Thymus (tissue), 14 donors: ENCODE data around the gene ZNF446. TPM values are rescaled to one million over a fixed set of nuclear protein-coding genes. Genes with fewer than 3 reads are reported as not detected.
"Not testable (repeated sequence)": the region's sequence is repeated elsewhere in the genome, so short reads cannot be mapped to it uniquely, and the experiment has no call there.

Source experiments
- DNase-seq, 9 donors: peaks; one replicate each; pipeline ENCODE4 v3.0.0-alpha.2; 2013; ENCODE audit warnings: low spot score in 9 of 9, low read depth in 6 of 9, missing footprints in 1 of 9
- H3K27ac ChIP-seq, 2 donors: one replicate each; pipeline ENCODE4 v1.5.1; 2013; ENCODE audit warnings: control low read depth in 1 of 2, low read depth in 1 of 2, low read length in 1 of 2, mild to moderate bottlenecking in 1 of 2, moderate library complexity in 1 of 2
- H3K27me3 ChIP-seq, 2 donors: one replicate each; pipeline ENCODE4 v1.5.1; 2013; ENCODE audit warnings: low read length in 1 of 2; ENCODE audit not compliant: control insufficient read depth in 2 of 2, insufficient read depth in 1 of 2
- H3K36me3 ChIP-seq, 2 donors: one replicate each; pipeline ENCODE4 v1.5.1; 2013; ENCODE audit warnings: low read length in 1 of 2, mild to moderate bottlenecking in 1 of 2, moderate library complexity in 1 of 2; ENCODE audit not compliant: control insufficient read depth in 2 of 2, insufficient read depth in 2 of 2
- H3K4me1 ChIP-seq, 2 donors: one replicate each; pipeline ENCODE4 v1.5.1; 2013; ENCODE audit warnings: low read length in 2 of 2; ENCODE audit not compliant: control insufficient read depth in 2 of 2, insufficient read depth in 2 of 2
- H3K4me3 ChIP-seq, 2 donors: one replicate each; pipeline ENCODE4 v1.5.1; 2013; ENCODE audit warnings: low read length in 2 of 2, control low read depth in 1 of 2, mild to moderate bottlenecking in 1 of 2
- H3K9me3 ChIP-seq, 2 donors: one replicate each; pipeline ENCODE4 v1.5.1; 2013; ENCODE audit warnings: low read length in 1 of 2, mild to moderate bottlenecking in 1 of 2; ENCODE audit not compliant: control insufficient read depth in 2 of 2, insufficient read depth in 1 of 2
- WGBS: extraction: QIAGEN DNeasy Blood & Tissue Kit; methylation state at CpG from one replicate; pipeline ENCODE4 v1.1.7; 2013; 5-methylcytosine and 5-hydroxymethylcytosine counted together
- long read RNA-seq, 10 donors: transcript quantifications; one replicate each; lab custom pipeline, GENCODE V29; 2026
- polyA plus RNA-seq: library from polyadenylated mRNA; stranded (reverse); fragments of 200-250 nt; gene quantifications from one replicate; pipeline ENCODE4 v1.2.3, GENCODE V29; 2013
- total RNA-seq: library from RNA; stranded (reverse); fragments of 120-200 nt; gene quantifications from one replicate; pipeline ENCODE4 v1.2.4, GENCODE V29; 2013
- donor health status: healthy.

Gene ZNF446
- total RNA-seq (7.0 TPM), polyA plus RNA-seq (13.5 TPM)
- long read RNA-seq, donor 1, result 0 reads
- long read RNA-seq, donor 2, result 0 reads
- long read RNA-seq, donor 3, result 0 reads
- long read RNA-seq, donor 4, result 0 reads
- long read RNA-seq, donor 5, result 0 reads
- long read RNA-seq, donor 6, partial matches to known transcripts, result 0 of 2 reads
- long read RNA-seq, donor 6, other reads (novel, unspliced or antisense), result 0 of 2 reads
- long read RNA-seq, donor 7, result 0 reads
- long read RNA-seq, donor 8, partial matches to known transcripts, result 0 of 1 reads
- long read RNA-seq, donor 8, other reads (novel, unspliced or antisense), result 0 of 1 reads
- long read RNA-seq, donor 9, result 0 reads
- long read RNA-seq, donor 10, result 0 reads

GRCh38 chr19:58475714-58476497 is at the start of gene ZNF446:
Gene ZNF446, plus strand, starts transcription at chr19:58476352. Its CDS starts 867 bp downstream, at chr19:58477219.
- peaks cover 23 to 35% of the 10 kb centered on the region in 2 donors for H3K36me3 ChIP-seq

GRCh38 chr19:58428617-58429016 is 47.5 kb upstream of the ZNF446 start:
- 69% methylated on average over 1 of the region's 1 CpG for WGBS
- Histone ChIP-seq H3K36me3 (peaks cover 0 to 2% of the 10 kb centered on the region in 2 donors), H3K27ac (no peak overlapping the region), H3K4me1 (no peaks in the 10 kb centered on the region), H3K9me3 (peaks cover 5 to 52% of the 10 kb centered on the region in 2 donors), H3K4me3 (no peak overlapping the region), H3K27me3 (no peaks in the 10 kb centered on the region)
- DNase-seq, result no peak

More at GRCh38 chr19:58475714-58476497, at the start of gene ZNF446:
- Histone ChIP-seq H3K9me3 (no peaks in the 10 kb centered on the region), H3K4me3 (peak within 1 kb of the TSS; percentile 63 to 64), H3K27me3 (no peaks in the 10 kb centered on the region), H3K4me1 (peaks cover 14 to 20% of the 10 kb centered on the region in 2 donors), H3K27ac (peak within 1 kb of the TSS; percentile 99)
- DNase-seq, result peak; percentile 98 to 99 (median 99)
- WGBS, result under 1% methylated on average over 64 of the region's 64 CpGs

- peaks cover 10 to 12% of the 10 kb centered on the region in 2 donors for H3K36me3 ChIP-seq
- H3K27ac ChIP-seq, result no peak overlapping the region
- no peaks in the 10 kb centered on the region for H3K27me3 ChIP-seq
- H3K4me3 ChIP-seq, result no peak overlapping the region
- H3K9me3 ChIP-seq, result peaks cover 12 to 63% of the 10 kb centered on the region in 2 donors
- no peaks in the 10 kb centered on the region for H3K4me1 ChIP-seq
- no peak for DNase-seq
Measured at GRCh38 chr19:58429745-58430144, 46.4 kb upstream of the ZNF446 start.

GRCh38 chr19:58434217-58434616 is 41.9 kb upstream of the ZNF446 start:
- WGBS, result 100% methylated on average over 2 of the region's 2 CpGs
- no peak overlapping the region for H3K4me3 ChIP-seq
- H3K36me3 ChIP-seq, result peaks cover 13 to 21% of the 10 kb centered on the region in 2 donors

GRCh38 chr19:58439576-58440554 is 36.3 kb upstream of the ZNF446 start, which contains the start of gene ZNF132:
Gene ZNF132, minus strand, starts transcription at chr19:58440153. Its CDS starts 332 bp downstream, at chr19:58439821.
- DNase-seq, result peak; percentile 89 to 98 (median 94)
- Histone ChIP-seq H3K4me3 (peak within 1 kb of the TSS; percentile 52 to 59), H3K27ac (peak within 1 kb of the TSS; percentile 59 to 83), H3K4me1 (peaks cover 6 to 13% of the 10 kb centered on the region in 2 donors), H3K27me3 (peaks cover 5% of the 10 kb centered on the region in 2 donors), H3K9me3 (peaks cover 3 to 42% of the 10 kb centered on the region in 2 donors), H3K36me3 (peaks cover 1 to 8% of the 10 kb centered on the region in 2 donors)
- 8% methylated on average over 59 of the region's 59 CpGs for WGBS

More at GRCh38 chr19:58434217-58434616, 41.9 kb upstream of the ZNF446 start:
- Histone ChIP-seq H3K9me3 (peaks cover 11 to 67% of the 10 kb centered on the region in 2 donors), H3K4me1 (peaks cover 0 to under 1% of the 10 kb centered on the region in 2 donors), H3K27me3 (no peaks in the 10 kb centered on the region), H3K27ac (no peak overlapping the region)
- no peak for DNase-seq

- no peak for DNase-seq
- peak overlapping the region; percentile 59 to 83 for H3K27ac ChIP-seq
Measured at GRCh38 chr19:58440556-58440955, 35.6 kb upstream of the ZNF446 start.

GRCh38 chr19:58442986-58443385 is 33.2 kb upstream of the ZNF446 start:
- H3K27me3 ChIP-seq, DNase-seq, H3K4me3 ChIP-seq, H3K27ac ChIP-seq, H3K36me3 ChIP-seq: not testable (repeated sequence)
- peaks cover 3 to 29% of the 10 kb centered on the region in 2 donors for H3K9me3 ChIP-seq
- peaks cover 6 to 13% of the 10 kb centered on the region in 2 donors for H3K4me1 ChIP-seq
- 96% methylated on average over 7 of the region's 7 CpGs for WGBS

More at GRCh38 chr19:58440556-58440955, 35.6 kb upstream of the ZNF446 start:
- peaks cover 5% of the 10 kb centered on the region in 2 donors for H3K27me3 ChIP-seq
- H3K36me3 ChIP-seq, result peaks cover 0 to 3% of the 10 kb centered on the region in 2 donors
- WGBS, result 19% methylated on average over 31 of the region's 31 CpGs
- peaks cover 3 to 37% of the 10 kb centered on the region in 2 donors for H3K9me3 ChIP-seq
- peak overlapping the region; percentile 52 to 59 for H3K4me3 ChIP-seq
- peaks cover 6 to 13% of the 10 kb centered on the region in 2 donors for H3K4me1 ChIP-seq

- not testable (repeated sequence) for H3K4me3 ChIP-seq, DNase-seq, H3K36me3 ChIP-seq, H3K4me1 ChIP-seq, H3K27me3 ChIP-seq, H3K27ac ChIP-seq
- WGBS, result 79% methylated on average over 3 of the region's 3 CpGs
- peaks cover 4 to 12% of the 10 kb centered on the region in 2 donors for H3K9me3 ChIP-seq
Measured at GRCh38 chr19:58448860-58449259, 27.3 kb upstream of the ZNF446 start.
